Bronchial epithelial cell (primary cell): Measurements from ENCODE around the gene CREBBP. TPM values are rescaled to one million over a fixed set of nuclear protein-coding genes. Genes with fewer than 3 reads are reported as not detected.

Source experiments
- DNase-seq: peaks from one replicate; pipeline ENCODE4 v3.0.0-alpha.2; 2010; ENCODE audit warnings: low read depth
- FAIRE-seq: peaks from 2 replicates; lab custom pipeline; 2011; peaks lifted over from hg19 to GRCh38; lab: Jason Lieb, UNC
- H3K27me3 ChIP-seq: 2 replicates; pipeline ENCODE4 v1.5.1; 2011; ENCODE audit warnings: low read length; ENCODE audit not compliant: control insufficient read depth, insufficient read depth
- H3K36me3 ChIP-seq: 2 replicates; pipeline ENCODE4 v1.5.1; 2011; ENCODE audit warnings: low read length; ENCODE audit not compliant: control insufficient read depth, insufficient read depth
- H3K4me3 ChIP-seq: 2 replicates; pipeline ENCODE4 v1.5.1; 2011; ENCODE audit warnings: mild to moderate bottlenecking, low read depth, low read length, control low read depth
- total RNA-seq: library from RNA; depleted of rRNA; stranded (reverse); fragments of >200 nt; gene quantifications from 2 replicates; pipeline ENCODE4 v1.2.1, GENCODE V29; 2014
- TF ChIP-seq, protein P1 (sequence below): IDR thresholded peaks from 2 replicates; pipeline ENCODE4 v1.5.1; 2011; ENCODE audit warnings: mild to moderate bottlenecking, moderate library complexity, low read length, control low read depth, inconsistent platforms; ENCODE audit not compliant: insufficient read depth, severe bottlenecking

Gene CREBBP
- total RNA-seq, 1 donor from 2014 or later: 7.4 TPM

DNA sequence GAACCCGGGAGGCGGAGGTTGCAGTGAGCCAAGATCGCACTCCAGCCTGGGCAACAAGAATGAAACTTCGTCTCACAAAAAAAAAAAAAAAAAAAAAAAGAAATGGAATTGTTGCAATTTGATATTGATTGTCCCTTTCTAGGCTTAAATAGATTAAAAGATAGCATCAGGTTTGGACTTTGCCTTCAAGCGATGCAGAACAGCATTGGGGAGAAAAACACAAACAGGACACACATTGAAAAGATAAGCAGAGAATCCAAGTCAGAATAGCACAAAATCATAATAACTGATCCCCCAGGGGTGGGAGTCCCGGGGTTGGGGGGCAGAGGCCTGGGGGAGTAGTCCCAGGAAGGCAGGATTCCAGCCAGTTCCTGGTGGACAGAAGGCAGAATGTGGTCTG lies 3.9 kb upstream of the CREBBP start:
- Histone ChIP-seq H3K36me3 (no peaks in the 10 kb centered on the region), H3K4me3 (no peak overlapping the region), H3K27me3 (no peaks in the 10 kb centered on the region)
- TF ChIP-seq, protein P1, sequence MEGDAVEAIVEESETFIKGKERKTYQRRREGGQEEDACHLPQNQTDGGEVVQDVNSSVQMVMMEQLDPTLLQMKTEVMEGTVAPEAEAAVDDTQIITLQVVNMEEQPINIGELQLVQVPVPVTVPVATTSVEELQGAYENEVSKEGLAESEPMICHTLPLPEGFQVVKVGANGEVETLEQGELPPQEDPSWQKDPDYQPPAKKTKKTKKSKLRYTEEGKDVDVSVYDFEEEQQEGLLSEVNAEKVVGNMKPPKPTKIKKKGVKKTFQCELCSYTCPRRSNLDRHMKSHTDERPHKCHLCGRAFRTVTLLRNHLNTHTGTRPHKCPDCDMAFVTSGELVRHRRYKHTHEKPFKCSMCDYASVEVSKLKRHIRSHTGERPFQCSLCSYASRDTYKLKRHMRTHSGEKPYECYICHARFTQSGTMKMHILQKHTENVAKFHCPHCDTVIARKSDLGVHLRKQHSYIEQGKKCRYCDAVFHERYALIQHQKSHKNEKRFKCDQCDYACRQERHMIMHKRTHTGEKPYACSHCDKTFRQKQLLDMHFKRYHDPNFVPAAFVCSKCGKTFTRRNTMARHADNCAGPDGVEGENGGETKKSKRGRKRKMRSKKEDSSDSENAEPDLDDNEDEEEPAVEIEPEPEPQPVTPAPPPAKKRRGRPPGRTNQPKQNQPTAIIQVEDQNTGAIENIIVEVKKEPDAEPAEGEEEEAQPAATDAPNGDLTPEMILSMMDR: no peak
- no peak for DNase-seq
- no peak for FAIRE-seq

- TF ChIP-seq, protein P1: no peak
- FAIRE-seq: peak; percentile 96
These were observed 2.0 kb upstream of the CREBBP start for GRCh38 chr16:3882531-3882930.

GRCh38 chr16:3881499-3881990 lies 1.0 kb upstream of the CREBBP start:
- no peaks in the 10 kb centered on the region for H3K36me3 ChIP-seq
- H3K27me3 ChIP-seq: no peaks in the 10 kb centered on the region
- DNase-seq: no peak
- peak overlapping the region; percentile 78 for H3K4me3 ChIP-seq
- FAIRE-seq: no peak
- TF ChIP-seq, protein P1: no peak

More at GRCh38 chr16:3882531-3882930, 2.0 kb upstream of the CREBBP start:
- Histone ChIP-seq H3K27me3 (no peaks in the 10 kb centered on the region), H3K36me3 (no peaks in the 10 kb centered on the region), H3K4me3 (no peak overlapping the region)
- DNase-seq: no peak

DNA sequence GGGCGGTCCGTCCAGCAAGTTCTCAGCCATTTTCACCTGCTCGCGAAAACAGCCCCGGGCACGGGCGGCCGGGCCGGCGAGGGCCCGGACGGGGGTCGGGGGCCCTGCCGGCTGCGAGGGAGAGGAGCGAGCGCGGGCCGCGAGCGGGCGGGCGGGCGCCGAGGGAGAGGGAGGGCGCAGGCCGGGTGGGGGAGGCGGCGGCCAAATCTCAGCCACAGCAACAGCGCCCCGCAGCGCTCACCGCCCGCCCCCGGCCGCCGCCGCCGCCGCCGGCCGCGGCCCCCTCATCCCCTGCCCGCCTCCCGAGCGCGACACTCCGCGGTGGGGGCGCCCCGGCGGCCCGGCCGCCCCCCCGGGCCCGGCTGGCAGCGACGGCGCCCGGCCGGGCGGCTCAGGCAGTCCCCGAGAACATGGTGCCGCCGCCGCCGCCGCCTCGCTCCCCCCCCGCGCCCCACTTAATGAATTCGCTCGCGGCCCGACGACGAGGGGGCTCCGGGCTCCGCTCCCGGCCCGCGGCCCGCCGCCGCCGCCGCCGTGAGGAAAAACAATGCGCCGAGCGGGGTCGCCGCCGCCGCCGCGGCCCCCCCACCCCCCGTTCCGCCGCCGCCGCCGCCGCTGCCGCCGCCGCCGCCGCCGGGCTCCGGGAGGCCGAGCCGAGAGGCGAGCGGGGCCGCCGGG lies 487 bp downstream of the CREBBP start:
- H3K4me3 ChIP-seq: peak overlapping the region; percentile 63
- no peak for FAIRE-seq
- no peak for DNase-seq
- TF ChIP-seq, protein P1: peak; percentile 25
- no peaks in the 10 kb centered on the region for H3K27me3 ChIP-seq
- H3K36me3 ChIP-seq: no peaks in the 10 kb centered on the region

DNA sequence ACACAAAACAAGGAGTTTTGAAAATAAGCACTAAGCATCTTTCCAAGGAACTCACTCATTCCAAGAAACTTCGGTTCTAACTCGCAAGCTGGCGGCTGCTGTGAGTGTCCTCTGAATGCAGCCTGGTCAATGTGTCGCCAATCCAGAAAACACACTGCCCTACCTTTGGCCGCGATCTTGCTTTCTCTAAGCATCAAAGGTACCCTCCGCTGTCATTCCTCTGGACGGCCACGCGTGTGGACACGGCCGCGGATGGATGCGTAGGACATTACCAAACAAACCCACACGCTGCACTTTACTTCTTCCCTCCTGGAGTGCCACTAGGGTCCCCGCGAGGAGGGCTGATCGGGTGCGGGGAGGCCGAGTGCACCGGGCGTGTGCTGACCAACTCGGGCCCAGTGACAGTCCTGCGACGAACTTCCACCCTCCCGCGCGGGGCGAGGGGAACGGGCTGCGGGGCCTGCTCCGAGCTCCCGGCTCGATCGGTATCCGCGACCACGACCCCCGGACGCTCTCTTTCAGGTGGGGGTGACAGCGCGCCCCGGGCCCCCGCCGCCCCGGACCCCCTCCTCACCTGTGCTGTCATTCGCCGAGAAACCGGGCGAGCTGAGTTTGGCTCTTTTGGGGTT lies 1.1 kb downstream of the CREBBP start:
- no peaks in the 10 kb centered on the region for H3K36me3 ChIP-seq
- H3K4me3 ChIP-seq: peak overlapping the region; percentile 63
- FAIRE-seq (no peak), DNase-seq (no peak)
- TF ChIP-seq, protein P1: no peak
- no peaks in the 10 kb centered on the region for H3K27me3 ChIP-seq

DNA sequence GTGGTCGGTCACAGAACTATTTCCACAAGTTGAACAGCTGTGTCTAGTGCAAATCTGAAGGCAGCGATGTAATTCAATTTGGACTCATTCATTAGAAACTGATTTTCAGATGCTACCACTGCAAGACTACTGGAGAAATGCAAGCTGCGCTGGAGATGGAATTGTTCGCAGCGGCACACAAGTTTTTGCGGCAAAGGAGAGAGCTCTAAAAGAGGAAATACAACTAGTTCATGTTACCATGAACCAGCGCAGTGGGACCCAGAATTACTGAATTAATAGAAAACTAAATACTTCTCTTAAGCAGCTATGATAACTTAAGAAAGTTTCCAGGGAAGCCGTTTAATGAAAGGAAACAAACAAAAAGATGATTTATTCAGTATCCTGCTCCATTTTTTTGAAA lies 1.9 kb downstream of the CREBBP start:
- no peaks in the 10 kb centered on the region for H3K27me3 ChIP-seq
- no peak for DNase-seq

More for the DNA sequence above, 1.9 kb downstream of the CREBBP start:
- H3K4me3 ChIP-seq: peak overlapping the region; percentile 63
- FAIRE-seq: no peak
- TF ChIP-seq, protein P1: no peak
- H3K36me3 ChIP-seq: no peaks in the 10 kb centered on the region
